Measurements from ENCODE around the gene CTDNEP1.

DNA sequence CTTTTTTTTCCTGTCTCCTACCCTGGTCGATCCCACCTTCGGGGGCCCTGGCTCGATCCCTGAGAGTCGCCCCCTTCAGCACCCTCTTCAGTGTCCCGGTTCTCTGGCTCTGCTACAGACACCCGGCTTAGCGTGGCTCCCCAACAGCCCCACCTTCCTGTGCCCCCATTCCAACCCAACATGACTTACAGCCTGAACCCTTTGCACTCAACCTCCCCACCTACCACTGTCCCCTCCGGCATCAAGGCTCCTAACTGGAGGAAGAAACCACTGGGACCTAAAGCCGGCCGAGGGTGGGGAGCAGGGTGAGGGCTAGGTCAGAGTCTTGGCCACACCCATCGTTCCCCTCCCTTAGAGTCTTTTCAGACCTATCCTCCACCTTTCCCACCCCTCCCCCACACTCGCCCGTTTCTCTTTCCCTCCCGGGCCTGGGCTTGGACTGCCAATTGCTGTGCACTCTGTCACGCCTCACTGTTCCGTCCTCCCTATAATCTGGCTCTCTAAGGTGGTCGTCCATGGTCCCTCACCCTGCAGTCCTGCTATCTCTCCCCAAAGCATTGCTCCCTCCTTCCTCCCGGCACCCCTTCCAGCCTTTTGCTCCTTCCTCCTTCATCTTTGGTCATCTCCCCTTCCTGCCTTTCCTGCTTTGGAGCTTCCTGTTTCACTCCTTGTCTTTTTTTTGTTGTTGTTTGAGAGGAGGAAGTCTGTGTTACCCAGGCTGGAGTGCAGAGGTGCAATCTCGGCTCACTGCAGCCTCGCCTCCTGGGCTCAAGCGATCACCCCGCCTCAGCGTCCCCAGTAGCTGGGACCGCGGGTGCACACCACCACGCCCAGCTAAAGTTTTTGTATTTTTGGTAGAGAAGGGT, 11.6 kb upstream of the CTDNEP1 start:
- TF ChIP-seq POLR2A (IDR thresholded peaks at IDR 0.05; ENCODE audit: low read depth, low read length) = no peak
- TF ChIP-seq, protein P1, sequence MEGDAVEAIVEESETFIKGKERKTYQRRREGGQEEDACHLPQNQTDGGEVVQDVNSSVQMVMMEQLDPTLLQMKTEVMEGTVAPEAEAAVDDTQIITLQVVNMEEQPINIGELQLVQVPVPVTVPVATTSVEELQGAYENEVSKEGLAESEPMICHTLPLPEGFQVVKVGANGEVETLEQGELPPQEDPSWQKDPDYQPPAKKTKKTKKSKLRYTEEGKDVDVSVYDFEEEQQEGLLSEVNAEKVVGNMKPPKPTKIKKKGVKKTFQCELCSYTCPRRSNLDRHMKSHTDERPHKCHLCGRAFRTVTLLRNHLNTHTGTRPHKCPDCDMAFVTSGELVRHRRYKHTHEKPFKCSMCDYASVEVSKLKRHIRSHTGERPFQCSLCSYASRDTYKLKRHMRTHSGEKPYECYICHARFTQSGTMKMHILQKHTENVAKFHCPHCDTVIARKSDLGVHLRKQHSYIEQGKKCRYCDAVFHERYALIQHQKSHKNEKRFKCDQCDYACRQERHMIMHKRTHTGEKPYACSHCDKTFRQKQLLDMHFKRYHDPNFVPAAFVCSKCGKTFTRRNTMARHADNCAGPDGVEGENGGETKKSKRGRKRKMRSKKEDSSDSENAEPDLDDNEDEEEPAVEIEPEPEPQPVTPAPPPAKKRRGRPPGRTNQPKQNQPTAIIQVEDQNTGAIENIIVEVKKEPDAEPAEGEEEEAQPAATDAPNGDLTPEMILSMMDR (conservative IDR thresholded peaks at IDR 0.05; ENCODE audit: low read depth, low read length) = no peak
- no peak for TF ChIP-seq CEBPB (IDR thresholded peaks at IDR 0.05; ENCODE audit: low read depth, low read length)
- no peak for TF ChIP-seq RCOR1 (IDR thresholded peaks at IDR 0.05; ENCODE audit: insufficient replicate concordance, low read length)
- no peak for TF ChIP-seq MAZ (IDR thresholded peaks at IDR 0.05; ENCODE audit: borderline replicate concordance, low read depth, low read length)
